Measurements from ENCODE around the gene CAPZA2.

DNA sequence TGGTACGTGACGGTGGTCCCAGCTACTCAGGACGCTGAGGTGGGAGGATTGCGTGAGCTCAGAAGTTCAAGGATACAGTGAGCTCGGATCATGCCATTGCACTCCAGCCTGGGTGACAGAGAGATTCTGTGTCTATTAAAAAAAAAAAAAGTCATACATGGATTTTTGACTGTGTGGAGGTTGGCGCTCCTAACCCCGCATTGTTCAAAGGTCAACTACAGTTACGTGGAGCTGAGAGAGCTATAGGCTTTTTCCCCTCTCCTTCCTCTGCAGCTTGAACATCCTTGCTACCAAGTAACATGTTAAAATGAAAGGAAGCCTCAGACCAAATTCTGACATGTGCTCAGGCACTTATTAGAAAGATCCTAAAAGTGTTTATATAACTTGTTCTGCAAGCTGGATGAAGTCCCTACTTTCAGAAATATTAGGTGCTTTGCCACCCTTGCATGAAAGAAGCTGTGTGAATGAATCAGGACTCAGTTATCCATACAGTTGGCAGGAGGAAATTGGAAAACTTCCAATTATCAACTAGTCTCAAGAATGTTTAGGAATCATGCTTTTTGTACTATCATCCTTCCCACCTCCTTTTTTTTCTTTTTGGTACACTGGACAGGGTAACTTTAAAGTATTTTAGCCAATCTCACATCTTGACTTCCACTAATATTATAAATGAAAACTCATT is 78.4 kb downstream of the CAPZA2 start:
- TF ChIP-seq, protein P1, sequence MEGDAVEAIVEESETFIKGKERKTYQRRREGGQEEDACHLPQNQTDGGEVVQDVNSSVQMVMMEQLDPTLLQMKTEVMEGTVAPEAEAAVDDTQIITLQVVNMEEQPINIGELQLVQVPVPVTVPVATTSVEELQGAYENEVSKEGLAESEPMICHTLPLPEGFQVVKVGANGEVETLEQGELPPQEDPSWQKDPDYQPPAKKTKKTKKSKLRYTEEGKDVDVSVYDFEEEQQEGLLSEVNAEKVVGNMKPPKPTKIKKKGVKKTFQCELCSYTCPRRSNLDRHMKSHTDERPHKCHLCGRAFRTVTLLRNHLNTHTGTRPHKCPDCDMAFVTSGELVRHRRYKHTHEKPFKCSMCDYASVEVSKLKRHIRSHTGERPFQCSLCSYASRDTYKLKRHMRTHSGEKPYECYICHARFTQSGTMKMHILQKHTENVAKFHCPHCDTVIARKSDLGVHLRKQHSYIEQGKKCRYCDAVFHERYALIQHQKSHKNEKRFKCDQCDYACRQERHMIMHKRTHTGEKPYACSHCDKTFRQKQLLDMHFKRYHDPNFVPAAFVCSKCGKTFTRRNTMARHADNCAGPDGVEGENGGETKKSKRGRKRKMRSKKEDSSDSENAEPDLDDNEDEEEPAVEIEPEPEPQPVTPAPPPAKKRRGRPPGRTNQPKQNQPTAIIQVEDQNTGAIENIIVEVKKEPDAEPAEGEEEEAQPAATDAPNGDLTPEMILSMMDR (IDR thresholded peaks at IDR 0.05): no peak
- TF ChIP-seq EZH2phosphoT487 (IDR thresholded peaks at IDR 0.05) (no peak), EZH2 (IDR thresholded peaks at IDR 0.05) (no peak)
